Retina (tissue), 1 donor: ENCODE data around the gene HAPSTR1.
"Not testable (repeated sequence)": the region's sequence is repeated elsewhere in the genome, so short reads cannot be mapped to it uniquely, and the experiment has no call there.

Source experiments
- DNase-seq: peaks from one replicate; pipeline ENCODE4 v3.0.0-alpha.2; 2016

HAPSTR1 gene

DNA sequence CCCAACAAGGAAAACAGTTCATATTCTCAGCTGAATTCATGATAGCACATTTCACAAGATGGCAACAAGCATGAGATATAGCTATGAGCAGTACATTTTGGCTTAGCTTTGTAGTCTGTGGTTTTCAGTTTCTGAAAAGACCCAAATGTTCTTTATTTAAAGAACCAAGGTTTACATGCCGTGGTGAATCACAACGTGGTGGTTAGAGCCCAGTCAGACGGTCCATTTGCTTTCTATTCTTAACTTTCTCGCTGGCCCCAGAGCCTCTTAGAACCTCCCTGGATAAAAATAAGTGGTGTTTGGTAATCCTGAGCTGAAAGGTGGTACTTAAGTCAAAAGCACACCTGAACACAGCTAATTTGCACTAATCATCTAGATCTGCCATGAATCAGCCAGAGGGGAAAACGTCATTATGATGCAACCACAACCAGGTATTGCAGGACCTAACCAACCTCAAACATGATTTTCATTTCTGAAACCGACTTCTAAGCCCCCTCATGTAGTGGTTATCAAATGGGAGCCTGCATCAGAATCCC, 18.6 kb upstream of the HAPSTR1 start:
- DNase-seq: no peak

DNA sequence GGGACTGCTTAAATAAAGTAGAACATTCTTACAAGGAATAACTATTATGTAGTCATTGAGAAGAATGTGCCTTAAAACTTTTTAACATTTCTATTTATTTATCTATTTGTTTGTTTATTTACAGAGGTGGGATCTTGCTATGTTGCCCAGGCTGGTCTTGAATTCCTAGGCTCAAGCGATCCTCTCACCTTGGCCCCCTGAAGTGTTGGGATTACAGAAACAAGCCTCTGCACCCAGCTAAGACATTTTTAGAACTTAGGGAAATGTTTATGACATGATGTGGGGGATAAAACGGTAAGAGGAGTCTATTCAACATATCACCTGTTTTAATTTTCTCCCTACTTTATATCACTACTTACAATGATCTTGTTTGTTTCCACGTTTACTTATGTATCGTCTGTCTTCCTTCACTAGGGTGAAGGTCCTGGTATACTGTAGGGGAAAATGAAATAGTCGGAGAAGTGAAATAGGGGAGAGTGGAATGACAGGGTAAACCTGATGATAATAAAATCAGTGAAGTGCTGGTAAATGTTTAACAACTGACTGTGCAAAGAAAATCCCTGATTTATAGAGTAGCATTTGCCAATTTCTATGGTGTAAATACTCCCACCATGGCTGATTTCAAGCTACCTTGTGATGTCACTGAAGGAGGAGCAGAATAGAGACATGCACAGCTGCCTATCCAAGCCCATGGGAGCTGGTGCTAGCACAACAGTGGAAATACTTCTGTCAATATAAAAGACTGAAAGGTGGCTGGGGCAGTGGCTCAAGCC, 16.0 kb upstream of the HAPSTR1 start:
- no peak for DNase-seq

GRCh38 chr16:9077091-9077809, 14.2 kb upstream of the HAPSTR1 start:
- DNase-seq: no peak

DNA sequence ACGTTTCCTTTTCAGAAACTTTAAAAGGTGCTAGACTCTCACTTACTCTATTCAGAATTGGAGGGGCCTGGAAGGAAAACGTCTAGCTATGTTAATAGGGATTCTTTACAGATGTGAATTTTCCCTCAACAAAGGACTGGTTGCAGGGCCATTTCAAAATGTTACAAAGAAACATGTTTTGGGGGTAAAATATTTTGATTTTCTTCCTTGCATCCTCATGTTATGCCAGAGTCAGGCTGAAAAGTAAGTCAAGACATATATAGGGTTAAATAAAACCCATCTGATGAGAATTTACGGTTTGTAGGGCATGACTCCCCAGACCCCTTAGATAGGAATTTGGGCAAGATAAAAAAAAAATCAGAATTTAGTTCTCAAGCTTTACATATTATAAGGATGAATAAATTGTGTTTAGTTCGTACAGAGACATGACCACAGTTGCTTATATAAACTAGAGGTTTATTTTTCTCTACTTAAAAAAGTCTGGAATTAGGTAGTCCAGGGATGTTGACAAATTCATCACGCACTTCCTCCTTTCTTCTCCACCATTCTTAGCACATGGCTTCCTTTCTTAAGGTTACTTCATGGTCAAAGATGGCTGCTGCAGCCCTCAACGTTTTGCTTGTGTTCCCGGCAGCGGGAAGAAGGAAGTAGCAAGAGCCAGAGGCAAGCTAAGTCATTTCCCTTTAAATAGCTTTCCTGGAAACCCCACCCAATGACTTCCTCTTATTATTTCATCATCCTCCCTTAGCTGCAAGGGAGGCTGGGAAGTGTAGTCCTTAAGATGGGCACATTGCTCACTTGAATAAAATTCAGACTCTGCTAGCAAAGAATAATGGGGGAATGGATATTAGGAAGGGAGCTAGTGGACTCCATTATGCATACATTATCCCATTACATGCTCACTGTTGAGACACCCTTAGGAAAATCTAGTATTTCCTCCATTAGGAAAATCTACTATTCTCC, 12.7 kb upstream of the HAPSTR1 start:
- DNase-seq: not testable (repeated sequence)

- no peak for DNase-seq
These were observed 12.0 kb upstream of the HAPSTR1 start for GRCh38 chr16:9079430-9079812.

DNA sequence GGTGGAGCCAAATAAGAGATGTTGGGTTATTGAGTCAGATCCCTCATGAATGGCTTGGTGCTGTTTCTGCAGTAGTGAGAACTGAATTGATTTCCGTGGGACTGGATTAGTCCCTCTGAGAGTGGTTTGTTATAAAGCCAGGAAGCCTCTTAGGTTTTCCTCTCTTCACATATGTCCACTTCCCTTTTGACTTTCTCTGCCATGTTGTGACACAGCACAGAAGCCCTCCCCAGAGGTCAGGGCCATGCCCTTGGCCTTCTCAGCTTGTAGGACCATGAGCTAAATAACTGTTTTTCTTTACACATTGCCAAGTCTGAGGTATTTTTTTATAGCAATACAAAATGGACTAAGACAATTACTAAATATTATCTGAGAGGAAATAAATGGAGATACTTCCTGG, 10.3 kb upstream of the HAPSTR1 start:
- DNase-seq: no peak

DNA sequence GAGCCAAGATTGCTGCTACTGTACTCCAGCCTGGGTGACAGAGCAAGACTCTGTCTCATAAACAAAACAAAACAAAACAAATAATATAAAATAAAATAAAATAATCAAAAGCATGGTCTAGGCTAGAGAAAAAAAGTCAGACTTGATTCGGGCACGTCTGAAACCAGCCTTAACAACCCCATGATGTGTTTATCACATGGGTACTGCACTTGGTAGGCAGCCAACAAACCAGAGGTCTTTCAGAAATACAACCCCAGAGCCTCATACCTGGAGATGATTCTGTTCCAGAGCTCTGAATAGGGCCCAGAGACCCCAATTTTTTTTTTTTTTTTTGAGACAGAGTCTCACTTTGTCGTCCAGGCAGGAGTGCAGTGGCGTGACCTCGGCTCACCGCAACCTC, 9.6 kb upstream of the HAPSTR1 start:
- no peak for DNase-seq

DNA sequence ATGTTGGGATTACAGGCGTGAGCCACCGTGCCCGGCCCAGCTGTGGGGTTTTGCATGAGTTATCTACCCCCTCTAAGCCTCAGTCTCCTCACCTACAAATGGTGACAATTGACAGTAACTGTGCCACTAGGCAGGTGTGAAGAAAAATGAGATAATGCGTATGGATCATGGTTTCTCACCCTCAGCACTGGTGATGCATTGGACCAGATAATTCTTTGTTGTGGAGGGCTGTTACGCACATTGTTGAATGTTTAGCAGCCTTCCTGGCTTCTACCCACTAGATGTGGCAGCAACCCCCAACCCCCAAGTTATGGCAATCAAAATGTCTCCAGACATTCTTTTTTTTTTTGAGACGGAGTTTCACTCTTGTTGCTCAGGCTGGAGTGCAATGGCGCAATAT, 9.0 kb upstream of the HAPSTR1 start:
- DNase-seq: no peak

DNA sequence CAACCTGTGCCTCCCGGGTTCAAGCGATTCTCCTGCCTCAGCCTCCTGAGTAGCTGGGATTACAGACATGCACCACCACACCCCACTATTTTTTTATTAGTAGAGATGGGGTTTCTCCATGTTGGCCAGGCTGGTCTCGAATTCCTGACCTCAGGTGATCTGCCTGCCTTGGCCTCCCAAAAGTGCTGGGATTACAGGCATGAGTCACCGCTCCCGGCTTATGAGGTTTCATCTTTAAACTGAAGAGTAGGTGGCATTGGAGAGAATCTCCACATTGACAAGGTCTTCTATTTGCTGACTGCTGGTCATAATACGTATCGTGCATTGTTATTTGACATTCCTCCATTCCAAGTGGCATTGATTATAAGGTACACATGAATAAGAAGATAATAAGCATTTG, 3.7 kb upstream of the HAPSTR1 start:
- DNase-seq: not testable (repeated sequence)

- DNase-seq: no peak
These were observed 2.6 kb upstream of the HAPSTR1 start for GRCh38 chr16:9088848-9089247.

DNA sequence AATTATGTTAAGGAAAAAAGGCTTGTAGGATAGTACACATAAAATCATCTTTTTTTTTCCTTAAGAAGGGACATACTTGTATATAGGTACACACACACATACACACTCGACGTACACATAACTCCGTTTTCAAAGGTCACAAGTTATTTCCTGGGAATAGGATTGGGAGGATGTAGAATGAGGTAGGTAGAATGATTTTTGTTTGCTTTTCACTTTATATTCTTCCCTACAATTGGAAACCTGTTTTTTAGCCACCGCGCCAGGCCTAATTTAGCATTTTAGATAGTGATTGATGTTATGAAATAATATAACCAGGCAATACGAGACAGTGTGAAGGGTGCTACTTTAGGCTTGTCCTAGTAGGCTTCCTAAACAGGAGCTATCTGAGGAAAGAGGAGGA, 1.8 kb upstream of the HAPSTR1 start:
- DNase-seq: no peak

GRCh38 chr16:9090101-9090959, 1.1 kb upstream of the HAPSTR1 start:
- DNase-seq: peak; percentile 75

DNA sequence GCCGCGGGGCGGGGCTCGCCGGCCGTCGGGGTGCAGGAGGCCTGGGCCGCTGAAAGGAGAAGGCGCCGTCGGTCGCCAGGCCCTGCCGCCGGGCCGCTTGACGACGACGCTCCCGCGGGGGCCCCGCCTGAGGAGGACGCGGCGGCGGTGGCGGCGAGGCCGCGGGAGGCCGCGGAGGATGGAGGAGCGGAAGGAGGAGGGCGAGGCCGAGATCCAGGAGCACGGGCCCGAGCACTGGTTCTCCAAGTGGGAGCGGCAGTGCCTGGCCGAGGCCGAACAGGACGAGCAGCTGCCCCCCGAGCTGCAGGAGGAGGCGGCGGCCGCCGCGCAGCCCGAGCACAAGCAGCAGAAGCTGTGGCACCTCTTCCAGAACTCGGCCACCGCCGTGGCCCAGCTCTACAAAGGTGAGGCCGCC, 430 bp downstream of the HAPSTR1 start:
- DNase-seq: peak; percentile 73

DNA sequence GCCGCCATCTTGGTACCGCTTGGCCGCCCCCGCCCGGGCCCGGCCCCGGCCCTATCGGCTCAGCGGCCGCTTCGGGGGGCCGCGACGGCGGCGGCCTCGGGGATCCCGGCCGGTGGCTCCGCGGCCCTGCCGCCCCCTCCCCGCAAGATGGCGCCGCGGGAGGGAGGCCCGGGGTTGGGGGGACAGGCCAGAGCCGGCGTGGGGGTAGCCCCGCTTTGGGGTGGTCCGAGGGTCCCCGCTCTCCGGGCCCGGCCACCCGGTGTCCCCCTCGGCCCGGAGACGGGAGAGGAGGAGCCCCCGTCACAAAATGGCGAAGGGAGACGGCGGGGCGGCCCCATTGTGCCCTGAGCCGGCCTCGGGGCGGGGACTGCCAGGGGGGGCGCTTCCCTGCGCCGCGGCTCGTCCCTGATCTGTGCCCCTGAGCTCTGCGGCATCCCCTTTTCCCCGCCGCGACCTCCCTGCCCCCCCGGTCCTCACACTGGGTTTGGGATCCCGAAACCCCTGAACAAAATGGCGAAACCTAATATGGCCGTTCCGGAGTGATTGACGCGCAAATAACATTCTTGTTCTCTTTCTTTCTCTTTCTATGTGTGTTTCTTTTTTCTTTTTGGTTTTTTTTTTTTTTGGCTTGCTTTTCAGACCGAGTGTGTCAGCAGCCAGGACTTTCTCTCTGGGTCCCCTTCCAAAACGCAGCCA, 986 bp downstream of the HAPSTR1 start:
- peak; percentile 79 for DNase-seq

- no peak for DNase-seq
These were observed 1.5 kb downstream of the HAPSTR1 start for GRCh38 chr16:9092978-9093344.

- DNase-seq: no peak
These were observed 2.8 kb downstream of the HAPSTR1 start for GRCh38 chr16:9094011-9094846.

- DNase-seq: no peak
These were observed 3.7 kb downstream of the HAPSTR1 start for GRCh38 chr16:9095171-9095570.

DNA sequence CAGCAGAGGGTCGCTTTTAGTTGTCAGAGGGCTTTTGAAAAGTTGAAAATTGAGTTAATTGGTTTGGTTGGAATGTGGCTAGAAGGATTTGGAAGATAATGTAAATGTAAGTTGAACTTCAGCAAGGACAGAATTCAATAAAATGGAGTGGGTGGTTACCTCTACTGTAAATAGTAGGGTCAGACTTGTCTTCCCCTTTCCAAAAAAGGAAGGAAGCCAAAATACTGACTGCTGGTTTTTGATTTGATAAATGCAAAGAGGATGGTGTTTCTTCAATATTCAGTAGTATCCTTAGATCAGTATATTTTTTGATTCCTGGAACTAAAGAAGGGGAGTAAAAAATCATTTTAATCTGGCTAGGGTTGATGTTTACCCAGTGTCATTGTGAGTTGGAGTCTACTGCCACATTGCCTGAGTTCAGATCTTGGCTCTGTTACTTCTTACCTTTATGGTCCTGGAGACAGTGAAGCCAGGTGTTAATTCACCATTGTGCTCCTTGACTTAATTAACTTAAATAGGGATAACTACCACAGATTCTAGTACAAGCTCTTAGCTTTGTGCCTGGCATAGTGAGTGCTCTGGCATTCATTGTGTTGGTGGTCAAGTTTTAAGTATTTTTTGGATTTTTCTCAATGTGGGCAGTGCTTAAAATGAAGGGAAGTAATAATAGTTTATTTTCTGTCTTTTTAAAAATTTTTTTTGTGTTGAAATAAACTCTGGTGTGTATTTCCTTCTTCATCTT, 4.4 kb downstream of the HAPSTR1 start:
- no peak for DNase-seq

DNA sequence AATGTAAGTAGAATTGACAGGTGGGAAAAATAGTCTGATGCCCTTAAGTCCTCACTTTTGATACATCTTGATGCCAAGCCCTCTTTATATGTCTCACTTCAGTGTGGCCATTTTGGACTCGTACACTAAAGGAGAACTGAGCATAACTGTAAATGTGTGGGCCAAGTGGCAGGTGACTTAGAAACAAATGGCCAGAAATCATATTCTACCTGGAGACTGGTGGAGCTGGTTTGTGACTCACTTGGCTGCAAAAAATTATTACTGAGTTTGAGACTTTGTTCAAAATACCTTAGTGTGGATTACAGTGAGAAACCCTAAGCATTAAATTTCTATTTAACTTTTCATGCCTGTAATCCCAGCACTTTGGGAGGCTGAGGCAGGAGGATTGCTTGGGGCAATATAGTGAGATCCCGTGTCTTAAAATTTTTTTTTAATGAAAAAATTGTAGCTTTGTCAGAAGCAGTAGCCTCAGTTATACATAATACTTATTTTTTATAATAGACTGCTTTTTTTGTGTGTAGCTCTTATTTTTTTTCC, 5.0 kb downstream of the HAPSTR1 start:
- DNase-seq: no peak
